IMR-90 (cell line): ENCODE data around the gene SH3BP4. TPM values are rescaled to one million over a fixed set of nuclear protein-coding genes. Genes with fewer than 3 reads are reported as not detected.

ENCODE experiments used
- ATAC-seq: fragments of 200-7000 bp; cut with Tn5 transposase; 2 replicates; pipeline ENCODE4 v1.9.1; 2020; ENCODE audit warnings: low read depth, mild to moderate bottlenecking, moderate library complexity
- BruUV-seq: library from RNA; stranded (reverse); fragments of 400-500 nt; replicated peaks from 2 replicates; lab custom pipeline; 2021; lab: Mats Ljungman, UMichigan
- CTCF ChIA-PET: fragments of 300-600 bp; formaldehyde crosslinking; extraction: SDS; loops from one replicate; lab custom pipeline; 2021; ENCODE audit warnings: antibody characterized with exemption; lab: Yijun Ruan, JAX
- POLR2A ChIA-PET: fragments of 300-600 bp; sonication (Branson Sonifier 250); formaldehyde crosslinking; loops from one replicate; lab custom pipeline; 2022; ENCODE audit warnings: antibody characterized with exemption; ENCODE audit not compliant: unreplicated experiment; lab: Charles Lee
- DNase-seq: peaks from one replicate; pipeline ENCODE4 v3.0.0; 2013
- H2AFZ ChIP-seq: replicated peaks from 2 replicates; pipeline ENCODE3; 2013; ENCODE audit warnings: low read length, mild to moderate bottlenecking; ENCODE audit not compliant: poor library complexity
- H2AK5ac ChIP-seq: 2 replicates; pipeline ENCODE4 v1.6.1; 2013; ENCODE audit warnings: low read depth, low read length, inconsistent platforms
- H2AK9ac ChIP-seq: replicated peaks from 2 replicates; pipeline ENCODE3; 2013; ENCODE audit warnings: mild to moderate bottlenecking, low read depth, low read length, moderate library complexity; ENCODE audit not compliant: poor library complexity
- H2BK120ac ChIP-seq: 2 replicates; pipeline ENCODE4 v1.6.1; 2013; ENCODE audit warnings: low read depth, low read length, inconsistent platforms
- H2BK15ac ChIP-seq: 3 replicates; pipeline ENCODE4 v1.6.1; 2013; ENCODE audit warnings: low read depth, low read length, inconsistent platforms
- H2BK20ac ChIP-seq: 2 replicates; pipeline ENCODE4 v1.6.1; 2013; ENCODE audit warnings: low read depth, mild to moderate bottlenecking, inconsistent platforms, low read length, moderate library complexity
- H2BK5ac ChIP-seq: 2 replicates; pipeline ENCODE4 v1.6.1; 2013; ENCODE audit warnings: mild to moderate bottlenecking, low read depth, low read length, inconsistent platforms; ENCODE audit not compliant: poor library complexity, severe bottlenecking
- H3K14ac ChIP-seq: replicated peaks from 2 replicates; pipeline ENCODE4 v1.6.1; 2013; ENCODE audit warnings: low read depth, low read length, inconsistent platforms
- H3K18ac ChIP-seq: 2 replicates; pipeline ENCODE4 v1.6.1; 2013; ENCODE audit warnings: low read depth, low read length, control low read depth
- H3K23ac ChIP-seq: 2 replicates; pipeline ENCODE4 v1.6.1; 2013; ENCODE audit warnings: low read depth, low read length, inconsistent platforms
- H3K27ac ChIP-seq: 2 replicates; pipeline ENCODE4 v1.5.1; 2013; ENCODE audit warnings: mild to moderate bottlenecking, control low read depth, low read length; ENCODE audit not compliant: insufficient read depth
- H3K27me3 ChIP-seq: 2 replicates; pipeline ENCODE4 v1.6.1; 2013; ENCODE audit warnings: low read length; ENCODE audit not compliant: control insufficient read depth, insufficient read depth
- H3K36me3 ChIP-seq: 2 replicates; pipeline ENCODE4 v1.6.1; 2013; ENCODE audit warnings: low read length, mixed read lengths; ENCODE audit not compliant: control insufficient read depth, insufficient read depth
- H3K4ac ChIP-seq: 2 replicates; pipeline ENCODE4 v1.6.1; 2013; ENCODE audit warnings: low read depth, low read length, inconsistent platforms
- H3K4me1 ChIP-seq: 2 replicates; pipeline ENCODE4 v1.6.1; 2013; ENCODE audit warnings: low read length, mixed read lengths; ENCODE audit not compliant: control insufficient read depth, insufficient read depth
- H3K4me2 ChIP-seq: 2 replicates; pipeline ENCODE4 v1.6.1; 2013; ENCODE audit warnings: low read depth, mild to moderate bottlenecking, control low read depth, low read length, moderate library complexity
- H3K4me3 ChIP-seq: 2 replicates; pipeline ENCODE4 v1.5.1; 2013; ENCODE audit warnings: low read depth, mild to moderate bottlenecking, control low read depth, low read length, moderate library complexity; ENCODE audit not compliant: insufficient read depth
- H3K56ac ChIP-seq: 2 replicates; pipeline ENCODE4 v1.6.1; 2013; ENCODE audit warnings: low read length, inconsistent platforms; ENCODE audit not compliant: insufficient read depth; ENCODE audit errors: extremely low read depth
- H3K79me1 ChIP-seq, 2 experiments: 2 replicates each; pipeline ENCODE4 v1.6.1; 2013; ENCODE audit warnings: low read length in 2 of 2, inconsistent platforms in 1 of 2, low read depth in 1 of 2
- H3K9ac ChIP-seq: 2 replicates; pipeline ENCODE4 v1.6.1; 2013; ENCODE audit warnings: low read depth, low read length, control low read depth
- H3K9me1 ChIP-seq: 2 replicates; pipeline ENCODE4 v1.6.1; 2013; ENCODE audit warnings: low read length, inconsistent platforms; ENCODE audit not compliant: insufficient read depth
- H3K9me3 ChIP-seq: 2 replicates; pipeline ENCODE4 v1.6.1; 2013; ENCODE audit warnings: low read length; ENCODE audit not compliant: control insufficient read depth, insufficient read depth
- H4K20me1 ChIP-seq: 2 replicates; pipeline ENCODE4 v1.6.1; 2013; ENCODE audit warnings: low read length, inconsistent platforms; ENCODE audit not compliant: insufficient read depth
- H4K5ac ChIP-seq: 2 replicates; pipeline ENCODE4 v1.6.1; 2013; ENCODE audit warnings: mild to moderate bottlenecking, low read depth, low read length, control low read depth
- H4K8ac ChIP-seq, 2 experiments: 2 replicates each; pipeline ENCODE4 v1.6.1; 2013; ENCODE audit warnings: low read depth in 2 of 2, low read length in 2 of 2, control low read depth in 1 of 2, inconsistent platforms in 1 of 2
- H4K91ac ChIP-seq: 2 replicates; pipeline ENCODE4 v1.6.1; 2013; ENCODE audit warnings: low read depth, low read length, inconsistent platforms; ENCODE audit not compliant: insufficient read depth
- WGBS, 2 experiments: methylation state at CpG; one replicate each; pipeline versions ENCODE4 v1.1.5 to v1.1.7; 2013; ENCODE audit warnings: missing lambda C conversion rate in 2 of 2; ENCODE audit not compliant: insufficient read length in 1 of 2; ENCODE audit errors: extremely low coverage in 2 of 2; 5-methylcytosine and 5-hydroxymethylcytosine counted together
- dilution Hi-C: fragments of 300-500 bp; cut with HindIII; formaldehyde crosslinking; loops from one replicate; pipeline ENCODE4 v1.14.3; 2018; ENCODE audit warnings: low sequenced_read_pairs; ENCODE audit not compliant: unreplicated experiment
- in situ Hi-C: fragments of 300-500 bp; cut with MboI; formaldehyde crosslinking; loops from 3 replicates; pipeline ENCODE4 v1.14.3; 2019; ENCODE audit warnings: low sequenced_read_pairs, inconsistent platforms, mixed read lengths
- intact Hi-C: fragments of 100-400 bp; cut with micrococcal nuclease; formaldehyde crosslinking; loops from 2 replicates; pipeline ENCODE4 v1.10.0; 2022
- polyA plus RNA-seq, 3 experiments: library from polyadenylated mRNA; depleted of rRNA; stranded (reverse); fragments of >200 nt; gene quantifications; 2 replicates each; pipeline ENCODE4 v1.2.3, GENCODE V29; 2012; ENCODE audit warnings: low replicate concordance in 1 of 3
- total RNA-seq: library from RNA; depleted of rRNA; stranded (reverse); fragments of >200 nt; gene quantifications from 2 replicates; pipeline ENCODE4 v1.2.3, GENCODE V29; 2012
- TF ChIP-seq, protein P1 (sequence below): conservative IDR thresholded peaks from 2 replicates; pipeline ENCODE4 v1.5.1; 2012; ENCODE audit warnings: mild to moderate bottlenecking, low read depth, low read length, improper control_type of control experiment

The SH3BP4 gene
- total and polyA plus RNA-seq, 2 of the 4 experiments (the other 2 are of a cell fraction): 104 to 122 TPM

DNA sequence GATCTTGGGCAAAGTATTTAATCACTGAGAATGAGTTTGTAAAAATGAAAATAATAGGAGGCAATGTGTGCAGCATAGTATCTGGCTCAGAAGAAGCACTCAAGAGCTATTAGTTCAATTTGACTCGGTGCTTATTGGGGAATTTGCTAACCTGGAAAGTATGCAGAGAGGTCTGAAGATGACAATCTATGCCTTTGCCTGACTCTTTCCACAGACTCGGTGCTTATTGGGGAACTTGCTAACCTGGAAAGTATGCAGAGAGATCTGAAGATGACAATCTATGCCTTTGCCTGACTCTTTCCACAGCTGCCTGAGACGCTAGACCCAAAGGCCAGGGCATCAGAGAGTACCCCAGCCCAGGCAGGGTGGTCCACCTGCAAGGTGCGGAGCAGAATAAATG, 12.2 kb upstream of the SH3BP4 start:
- POLR2A ChIA-PET: no interaction called here
- 67% methylated on average over 3 of the region's 4 CpGs; no CpG with 5 or more reads in 1 of the 2 experiments for WGBS, 2 experiments
- H2AK9ac ChIP-seq: no peak overlapping the region
- H2BK15ac ChIP-seq: no peak overlapping the region
- CTCF ChIA-PET: no interaction called here
- dilution Hi-C loops (no loop called here), intact Hi-C loops (no loop called here), in situ Hi-C loops (no loop called here)
- peaks cover 3% of the 10 kb centered on the region; the same call in 1 of the 2 replicates for H3K9me1 ChIP-seq
- ATAC-seq (no peak), DNase-seq (no peak)
- no peak overlapping the region for H3K4me3 ChIP-seq
- H2BK20ac ChIP-seq: no peak overlapping the region
- H2AK5ac ChIP-seq: no peak overlapping the region
- TF ChIP-seq, protein P1, sequence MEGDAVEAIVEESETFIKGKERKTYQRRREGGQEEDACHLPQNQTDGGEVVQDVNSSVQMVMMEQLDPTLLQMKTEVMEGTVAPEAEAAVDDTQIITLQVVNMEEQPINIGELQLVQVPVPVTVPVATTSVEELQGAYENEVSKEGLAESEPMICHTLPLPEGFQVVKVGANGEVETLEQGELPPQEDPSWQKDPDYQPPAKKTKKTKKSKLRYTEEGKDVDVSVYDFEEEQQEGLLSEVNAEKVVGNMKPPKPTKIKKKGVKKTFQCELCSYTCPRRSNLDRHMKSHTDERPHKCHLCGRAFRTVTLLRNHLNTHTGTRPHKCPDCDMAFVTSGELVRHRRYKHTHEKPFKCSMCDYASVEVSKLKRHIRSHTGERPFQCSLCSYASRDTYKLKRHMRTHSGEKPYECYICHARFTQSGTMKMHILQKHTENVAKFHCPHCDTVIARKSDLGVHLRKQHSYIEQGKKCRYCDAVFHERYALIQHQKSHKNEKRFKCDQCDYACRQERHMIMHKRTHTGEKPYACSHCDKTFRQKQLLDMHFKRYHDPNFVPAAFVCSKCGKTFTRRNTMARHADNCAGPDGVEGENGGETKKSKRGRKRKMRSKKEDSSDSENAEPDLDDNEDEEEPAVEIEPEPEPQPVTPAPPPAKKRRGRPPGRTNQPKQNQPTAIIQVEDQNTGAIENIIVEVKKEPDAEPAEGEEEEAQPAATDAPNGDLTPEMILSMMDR: no peak
- H3K9me3 ChIP-seq: no peaks in the 10 kb centered on the region
- H3K27ac ChIP-seq: no peak overlapping the region
- no peak overlapping the region for H4K5ac ChIP-seq
- BruUV-seq: no TSS peak
- H4K20me1 ChIP-seq: no peaks in the 10 kb centered on the region
- no peak overlapping the region for H3K56ac ChIP-seq
- no peak overlapping the region for H4K91ac ChIP-seq
- no peak overlapping the region for H2BK120ac ChIP-seq
- H3K79me1 ChIP-seq: no peaks in the 10 kb centered on the region
- no peak overlapping the region for H2AFZ ChIP-seq
- H3K27me3 ChIP-seq: peaks cover 15% of the 10 kb centered on the region; the same call in 1 of the 2 replicates
- no peak overlapping the region for H3K23ac ChIP-seq
- no peak overlapping the region for H2BK5ac ChIP-seq
- no peak overlapping the region for H4K8ac ChIP-seq
- H3K4me1 ChIP-seq: no peaks in the 10 kb centered on the region
- no peak overlapping the region for H3K18ac ChIP-seq
- no peak overlapping the region for H3K9ac ChIP-seq
- no peaks in the 10 kb centered on the region for H3K36me3 ChIP-seq
- H3K4ac ChIP-seq: no peak overlapping the region
- H3K14ac ChIP-seq: no peak overlapping the region
- no peak overlapping the region for H3K4me2 ChIP-seq
